ENCODE measurements around the gene IGSF9. TPM values are rescaled to one million over a fixed set of nuclear protein-coding genes. Genes with fewer than 3 reads are reported as not detected.

Gene IGSF9
- total and polyA plus RNA-seq, 10 of the 15 experiments (the other 5 are each of a cell fraction or from before 2014, with no cell fraction given): 0.04 to 0.07 TPM; not detected in 8

DNA sequence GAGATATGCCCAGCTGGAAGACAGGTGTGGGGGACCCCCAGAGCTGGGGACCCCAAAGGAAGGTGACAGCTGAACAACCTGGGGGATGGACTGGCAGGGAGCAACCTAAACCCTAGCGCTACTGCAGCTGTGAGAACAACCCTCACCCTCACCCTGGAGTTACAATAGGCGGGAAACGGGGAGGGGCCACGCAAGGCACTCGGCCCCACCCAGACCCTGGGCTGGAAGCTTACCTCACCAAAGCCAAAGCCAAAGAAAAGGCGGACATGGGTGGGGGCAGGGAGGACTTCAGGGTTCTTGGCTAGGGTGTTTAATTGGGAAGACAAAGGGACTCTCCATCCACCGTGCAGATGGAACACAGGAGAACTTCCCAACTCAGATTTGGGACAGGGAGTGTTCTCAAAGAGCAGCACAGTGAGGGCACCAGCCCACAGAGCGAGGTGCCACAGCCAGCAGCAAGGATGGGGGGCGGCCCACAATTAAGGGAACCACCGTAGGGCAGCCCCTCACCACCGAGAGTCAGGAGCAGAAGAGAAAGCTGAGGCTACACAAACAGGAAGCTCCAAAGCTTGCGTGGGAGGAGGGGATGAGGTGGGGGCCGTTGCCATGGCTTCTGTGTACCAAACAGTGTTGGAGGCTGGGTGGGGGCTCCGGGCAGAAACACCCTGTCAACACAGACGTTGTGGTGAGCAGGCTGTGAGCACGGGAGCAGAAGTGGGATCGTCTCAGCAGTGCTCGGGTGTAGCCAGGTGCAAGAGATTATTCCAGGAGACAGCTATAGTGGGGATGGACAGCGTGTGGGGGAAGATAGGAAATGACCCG lies 22.0 kb downstream of the IGSF9 start:
- peak; percentile 68 for DNase-seq (ENCODE audit: low read depth, low spot score)
- no peaks in the 10 kb centered on the region for H3K27me3 ChIP-seq (replicated peaks in 1 of 2; ENCODE audit: control insufficient read depth in 2 of 2, insufficient read depth in 2 of 2, low read length in 1 of 2)
- ChIA-PET SMC1A (ENCODE audit: uncharacterized antibody, unreplicated experiment) (interaction anchor here (0.5 to 8.1 kb wide), 10 partner anchors 7 to 125 kb away, joined by 3 to 83 read pairs (median 4); no protein-coding TSS in a partner anchor), RAD21 (ENCODE audit: unreplicated experiment) (interaction anchor here (0.6 to 7.5 kb wide), 12 partner anchors 9 to 1302 kb away, joined by 3 to 94 read pairs (median 4); partner anchors contain the start of genes AIM2, DCAF8, IGSF8 and IGSF9), CTCF (interaction anchor here (0.8 to 22.4 kb wide), 12 partner anchors 12 to 455 kb away, joined by 3 to 422 read pairs (median 10); no protein-coding TSS in a partner anchor), POLR2A (interaction anchor here (1.1 to 5.2 kb wide), 8 partner anchors 10 to 846 kb away, joined by 3 to 25 read pairs (median 6); partner anchors contain the start of genes AIM2, DCAF8 and PIGM)
- ATAC-seq: peak; percentile 52
- H3K4me1 ChIP-seq (ENCODE audit: control insufficient read depth, insufficient read depth, low read length): peaks cover 32% of the 10 kb centered on the region
- intact Hi-C loops (cut with micrococcal nuclease; ENCODE audit: unreplicated experiment): loop anchor here (10.0 kb wide), 1 partner anchor 849 kb away; the partner anchor contains the start of gene AIM2
- H3K36me3 ChIP-seq (ENCODE audit: control insufficient read depth in 2 of 2, insufficient read depth in 2 of 2, low read length in 1 of 2): peaks cover 8 to 20% of the 10 kb centered on the region in 2 experiments; a peak in 3 of 4 replicates
- peak overlapping the region; percentile 68 for H3K4me2 ChIP-seq (ENCODE audit: control insufficient read depth, insufficient read depth)
- in situ Hi-C loops (cut with MboI): no loop called here
- H3K9ac ChIP-seq (ENCODE audit: control insufficient read depth, insufficient read depth, low read length): peak overlapping the region; percentile 84
- FAIRE-seq: peak; percentile 65
- H4K20me1 ChIP-seq (ENCODE audit: control insufficient read depth, insufficient read depth): no peaks in the 10 kb centered on the region
- H3K9me3 ChIP-seq (replicated peaks; ENCODE audit: control insufficient read depth, insufficient read depth, low read length): no peaks in the 10 kb centered on the region
- no TSS peak for BruUV-seq (replicated peaks)
- H2AFZ ChIP-seq (ENCODE audit: control insufficient read depth, low read depth, low read length): no peak overlapping the region
- H3K4me3 ChIP-seq: peak overlapping the region; percentile 82
- H3K27ac ChIP-seq (ENCODE audit: control insufficient read depth, insufficient read depth): peak overlapping the region; percentile 82
- peaks cover 61% of the 10 kb centered on the region for H3K79me2 ChIP-seq (ENCODE audit: control insufficient read depth, insufficient read depth, low read length)
- WGBS (ENCODE audit: insufficient coverage, insufficient replicate concordance, low lambda C conversion rate, missing lambda C conversion rate): 3% methylated on average over 20 of the region's 20 CpGs
- TF ChIP-seq, protein P1, sequence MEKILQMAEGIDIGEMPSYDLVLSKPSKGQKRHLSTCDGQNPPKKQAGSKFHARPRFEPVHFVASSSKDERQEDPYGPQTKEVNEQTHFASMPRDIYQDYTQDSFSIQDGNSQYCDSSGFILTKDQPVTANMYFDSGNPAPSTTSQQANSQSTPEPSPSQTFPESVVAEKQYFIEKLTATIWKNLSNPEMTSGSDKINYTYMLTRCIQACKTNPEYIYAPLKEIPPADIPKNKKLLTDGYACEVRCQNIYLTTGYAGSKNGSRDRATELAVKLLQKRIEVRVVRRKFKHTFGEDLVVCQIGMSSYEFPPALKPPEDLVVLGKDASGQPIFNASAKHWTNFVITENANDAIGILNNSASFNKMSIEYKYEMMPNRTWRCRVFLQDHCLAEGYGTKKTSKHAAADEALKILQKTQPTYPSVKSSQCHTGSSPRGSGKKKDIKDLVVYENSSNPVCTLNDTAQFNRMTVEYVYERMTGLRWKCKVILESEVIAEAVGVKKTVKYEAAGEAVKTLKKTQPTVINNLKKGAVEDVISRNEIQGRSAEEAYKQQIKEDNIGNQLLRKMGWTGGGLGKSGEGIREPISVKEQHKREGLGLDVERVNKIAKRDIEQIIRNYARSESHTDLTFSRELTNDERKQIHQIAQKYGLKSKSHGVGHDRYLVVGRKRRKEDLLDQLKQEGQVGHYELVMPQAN (conservative IDR thresholded peaks at IDR 0.05): peak; percentile 61
- TF ChIP-seq, protein P2, sequence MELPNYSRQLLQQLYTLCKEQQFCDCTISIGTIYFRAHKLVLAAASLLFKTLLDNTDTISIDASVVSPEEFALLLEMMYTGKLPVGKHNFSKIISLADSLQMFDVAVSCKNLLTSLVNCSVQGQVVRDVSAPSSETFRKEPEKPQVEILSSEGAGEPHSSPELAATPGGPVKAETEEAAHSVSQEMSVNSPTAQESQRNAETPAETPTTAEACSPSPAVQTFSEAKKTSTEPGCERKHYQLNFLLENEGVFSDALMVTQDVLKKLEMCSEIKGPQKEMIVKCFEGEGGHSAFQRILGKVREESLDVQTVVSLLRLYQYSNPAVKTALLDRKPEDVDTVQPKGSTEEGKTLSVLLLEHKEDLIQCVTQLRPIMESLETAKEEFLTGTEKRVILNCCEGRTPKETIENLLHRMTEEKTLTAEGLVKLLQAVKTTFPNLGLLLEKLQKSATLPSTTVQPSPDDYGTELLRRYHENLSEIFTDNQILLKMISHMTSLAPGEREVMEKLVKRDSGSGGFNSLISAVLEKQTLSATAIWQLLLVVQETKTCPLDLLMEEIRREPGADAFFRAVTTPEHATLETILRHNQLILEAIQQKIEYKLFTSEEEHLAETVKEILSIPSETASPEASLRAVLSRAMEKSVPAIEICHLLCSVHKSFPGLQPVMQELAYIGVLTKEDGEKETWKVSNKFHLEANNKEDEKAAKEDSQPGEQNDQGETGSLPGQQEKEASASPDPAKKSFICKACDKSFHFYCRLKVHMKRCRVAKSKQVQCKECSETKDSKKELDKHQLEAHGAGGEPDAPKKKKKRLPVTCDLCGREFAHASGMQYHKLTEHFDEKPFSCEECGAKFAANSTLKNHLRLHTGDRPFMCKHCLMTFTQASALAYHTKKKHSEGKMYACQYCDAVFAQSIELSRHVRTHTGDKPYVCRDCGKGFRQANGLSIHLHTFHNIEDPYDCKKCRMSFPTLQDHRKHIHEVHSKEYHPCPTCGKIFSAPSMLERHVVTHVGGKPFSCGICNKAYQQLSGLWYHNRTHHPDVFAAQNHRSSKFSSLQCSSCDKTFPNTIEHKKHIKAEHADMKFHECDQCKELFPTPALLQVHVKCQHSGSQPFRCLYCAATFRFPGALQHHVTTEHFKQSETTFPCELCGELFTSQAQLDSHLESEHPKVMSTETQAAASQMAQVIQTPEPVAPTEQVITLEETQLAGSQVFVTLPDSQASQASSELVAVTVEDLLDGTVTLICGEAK (IDR thresholded peaks at IDR 0.05; ENCODE audit: borderline replicate concordance): peak; percentile 64; the same call in 1 of the 2 replicates
- TF ChIP-seq NR2C1 (IDR thresholded peaks at IDR 0.05): no peak
- TF ChIP-seq, protein P3, sequence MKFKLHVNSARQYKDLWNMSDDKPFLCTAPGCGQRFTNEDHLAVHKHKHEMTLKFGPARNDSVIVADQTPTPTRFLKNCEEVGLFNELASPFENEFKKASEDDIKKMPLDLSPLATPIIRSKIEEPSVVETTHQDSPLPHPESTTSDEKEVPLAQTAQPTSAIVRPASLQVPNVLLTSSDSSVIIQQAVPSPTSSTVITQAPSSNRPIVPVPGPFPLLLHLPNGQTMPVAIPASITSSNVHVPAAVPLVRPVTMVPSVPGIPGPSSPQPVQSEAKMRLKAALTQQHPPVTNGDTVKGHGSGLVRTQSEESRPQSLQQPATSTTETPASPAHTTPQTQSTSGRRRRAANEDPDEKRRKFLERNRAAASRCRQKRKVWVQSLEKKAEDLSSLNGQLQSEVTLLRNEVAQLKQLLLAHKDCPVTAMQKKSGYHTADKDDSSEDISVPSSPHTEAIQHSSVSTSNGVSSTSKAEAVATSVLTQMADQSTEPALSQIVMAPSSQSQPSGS (IDR thresholded peaks at IDR 0.05; ENCODE audit: low read length): peak; percentile 63; the same call in 1 of the 2 replicates
- TF ChIP-seq, protein P4, sequence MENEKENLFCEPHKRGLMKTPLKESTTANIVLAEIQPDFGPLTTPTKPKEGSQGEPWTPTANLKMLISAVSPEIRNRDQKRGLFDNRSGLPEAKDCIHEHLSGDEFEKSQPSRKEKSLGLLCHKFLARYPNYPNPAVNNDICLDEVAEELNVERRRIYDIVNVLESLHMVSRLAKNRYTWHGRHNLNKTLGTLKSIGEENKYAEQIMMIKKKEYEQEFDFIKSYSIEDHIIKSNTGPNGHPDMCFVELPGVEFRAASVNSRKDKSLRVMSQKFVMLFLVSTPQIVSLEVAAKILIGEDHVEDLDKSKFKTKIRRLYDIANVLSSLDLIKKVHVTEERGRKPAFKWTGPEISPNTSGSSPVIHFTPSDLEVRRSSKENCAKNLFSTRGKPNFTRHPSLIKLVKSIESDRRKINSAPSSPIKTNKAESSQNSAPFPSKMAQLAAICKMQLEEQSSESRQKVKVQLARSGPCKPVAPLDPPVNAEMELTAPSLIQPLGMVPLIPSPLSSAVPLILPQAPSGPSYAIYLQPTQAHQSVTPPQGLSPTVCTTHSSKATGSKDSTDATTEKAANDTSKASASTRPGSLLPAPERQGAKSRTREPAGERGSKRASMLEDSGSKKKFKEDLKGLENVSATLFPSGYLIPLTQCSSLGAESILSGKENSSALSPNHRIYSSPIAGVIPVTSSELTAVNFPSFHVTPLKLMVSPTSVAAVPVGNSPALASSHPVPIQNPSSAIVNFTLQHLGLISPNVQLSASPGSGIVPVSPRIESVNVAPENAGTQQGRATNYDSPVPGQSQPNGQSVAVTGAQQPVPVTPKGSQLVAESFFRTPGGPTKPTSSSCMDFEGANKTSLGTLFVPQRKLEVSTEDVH (IDR thresholded peaks at IDR 0.05; ENCODE audit: low read depth, partially characterized antibody): no peak
- peak in 1 of 2 experiments; percentile 52; a peak in 1 of 4 replicates for TF ChIP-seq ETV6 (conservative IDR thresholded peaks at IDR 0.05 in 1 of 2, IDR thresholded peaks at IDR 0.05 in 1 of 2; ENCODE audit: borderline replicate concordance in 1 of 2, low read depth in 1 of 2)
- TF ChIP-seq JUNB (IDR thresholded peaks at IDR 0.05): no peak
- TF ChIP-seq TAF1 (IDR thresholded peaks at IDR 0.05; ENCODE audit: borderline replicate concordance, low read depth, low read length): peak; percentile 60; the same call in 1 of the 2 replicates
- TF ChIP-seq ZNF622 (IDR thresholded peaks at IDR 0.05): no peak
- no peak for TF ChIP-seq KAT2A (conservative IDR thresholded peaks at IDR 0.05; ENCODE audit: control insufficient read depth, low read depth, low read length)
